ENCODE data around the gene SUN1.

SUN1 gene

GRCh38 chr7:879093-879492, 46.8 kb downstream of the SUN1 start:
- Histone ChIP-seq H3K4me1 (ENCODE audit: control insufficient read depth, insufficient read depth, low read length) (peaks cover 58% of the 10 kb centered on the region), H3K4me3 (ENCODE audit: low read length in 2 of 2) (no peak overlapping the region), H3K27ac (ENCODE audit: low read length) (peak overlapping the region; percentile 46), H3K36me3 (ENCODE audit: control insufficient read depth in 2 of 2, insufficient read depth in 2 of 2, low read length in 2 of 2) (peaks cover 0 to 9% of the 10 kb centered on the region in 2 donors), H3K9me3 (ENCODE audit: control insufficient read depth in 2 of 2, low read length in 2 of 2) (no peaks in the 10 kb centered on the region), H3K27me3 (ENCODE audit: control insufficient read depth in 1 of 2, insufficient read depth in 2 of 2, low read length in 2 of 2) (no peaks in the 10 kb centered on the region), H3K9ac (ENCODE audit: low read length in 2 of 2) (peak overlapping the region in 1 of 2 donors; percentile 13)

- H3K9me3 ChIP-seq (ENCODE audit: control insufficient read depth in 2 of 2, low read length in 2 of 2), result no peaks in the 10 kb centered on the region
- H3K9ac ChIP-seq (ENCODE audit: low read length in 2 of 2), result no peak overlapping the region
- H3K36me3 ChIP-seq (ENCODE audit: control insufficient read depth in 2 of 2, insufficient read depth in 2 of 2, low read length in 2 of 2), result peaks cover 0 to 9% of the 10 kb centered on the region in 2 donors
- H3K4me3 ChIP-seq (ENCODE audit: low read length in 2 of 2), result no peak overlapping the region
- H3K27ac ChIP-seq (ENCODE audit: low read length), result peak overlapping the region; percentile 46
- H3K27me3 ChIP-seq (ENCODE audit: control insufficient read depth in 1 of 2, insufficient read depth in 2 of 2, low read length in 2 of 2), result no peaks in the 10 kb centered on the region
- H3K4me1 ChIP-seq (ENCODE audit: control insufficient read depth, insufficient read depth, low read length), result peaks cover 57% of the 10 kb centered on the region
Measured at GRCh38 chr7:879706-880105, 47.4 kb downstream of the SUN1 start.

- Histone ChIP-seq H3K9me3 (ENCODE audit: control insufficient read depth in 2 of 2, low read length in 2 of 2) (no peaks in the 10 kb centered on the region), H3K27me3 (ENCODE audit: control insufficient read depth in 1 of 2, insufficient read depth in 2 of 2, low read length in 2 of 2) (no peaks in the 10 kb centered on the region), H3K9ac (ENCODE audit: low read length in 2 of 2) (no peak overlapping the region), H3K36me3 (ENCODE audit: control insufficient read depth in 2 of 2, insufficient read depth in 2 of 2, low read length in 2 of 2) (peaks cover 0 to 7% of the 10 kb centered on the region in 2 donors), H3K4me3 (ENCODE audit: low read length in 2 of 2) (no peak overlapping the region), H3K27ac (ENCODE audit: low read length) (no peak overlapping the region), H3K4me1 (ENCODE audit: control insufficient read depth, insufficient read depth, low read length) (peaks cover 53% of the 10 kb centered on the region)
Measured at GRCh38 chr7:880450-880849, 48.2 kb downstream of the SUN1 start.

- Histone ChIP-seq H3K36me3 (ENCODE audit: control insufficient read depth in 2 of 2, insufficient read depth in 2 of 2, low read length in 2 of 2) (peaks cover 0 to 10% of the 10 kb centered on the region in 2 donors), H3K27ac (ENCODE audit: low read length) (no peak overlapping the region), H3K27me3 (ENCODE audit: control insufficient read depth in 1 of 2, insufficient read depth in 2 of 2, low read length in 2 of 2) (no peaks in the 10 kb centered on the region), H3K9me3 (ENCODE audit: control insufficient read depth in 2 of 2, low read length in 2 of 2) (no peaks in the 10 kb centered on the region), H3K9ac (ENCODE audit: low read length in 2 of 2) (no peak overlapping the region), H3K4me3 (ENCODE audit: low read length in 2 of 2) (no peak overlapping the region), H3K4me1 (ENCODE audit: control insufficient read depth, insufficient read depth, low read length) (peaks cover 49% of the 10 kb centered on the region)
Measured at GRCh38 chr7:881441-882234, 49.4 kb downstream of the SUN1 start.

GRCh38 chr7:882336-883035, 50.2 kb downstream of the SUN1 start:
- Histone ChIP-seq H3K27ac (ENCODE audit: low read length) (no peak overlapping the region), H3K9me3 (ENCODE audit: control insufficient read depth in 2 of 2, low read length in 2 of 2) (no peaks in the 10 kb centered on the region), H3K4me3 (ENCODE audit: low read length in 2 of 2) (no peak overlapping the region), H3K4me1 (ENCODE audit: control insufficient read depth, insufficient read depth, low read length) (peaks cover 49% of the 10 kb centered on the region), H3K27me3 (ENCODE audit: control insufficient read depth in 1 of 2, insufficient read depth in 2 of 2, low read length in 2 of 2) (no peaks in the 10 kb centered on the region), H3K9ac (ENCODE audit: low read length in 2 of 2) (no peak overlapping the region), H3K36me3 (ENCODE audit: control insufficient read depth in 2 of 2, insufficient read depth in 2 of 2, low read length in 2 of 2) (peaks cover under 1 to 18% of the 10 kb centered on the region in 2 donors)

- Histone ChIP-seq H3K9me3 (ENCODE audit: control insufficient read depth in 2 of 2, low read length in 2 of 2) (no peaks in the 10 kb centered on the region), H3K27ac (ENCODE audit: low read length) (no peak overlapping the region), H3K27me3 (ENCODE audit: control insufficient read depth in 1 of 2, insufficient read depth in 2 of 2, low read length in 2 of 2) (no peaks in the 10 kb centered on the region), H3K4me1 (ENCODE audit: control insufficient read depth, insufficient read depth, low read length) (peaks cover 43% of the 10 kb centered on the region), H3K36me3 (ENCODE audit: control insufficient read depth in 2 of 2, insufficient read depth in 2 of 2, low read length in 2 of 2) (peaks cover 9 to 22% of the 10 kb centered on the region in 2 donors), H3K4me3 (ENCODE audit: low read length in 2 of 2) (peak overlapping the region in 1 of 2 donors; percentile 22), H3K9ac (ENCODE audit: low read length in 2 of 2) (no peak overlapping the region)
Measured at GRCh38 chr7:883055-884021, 51.1 kb downstream of the SUN1 start.

GRCh38 chr7:884191-885003, 52.1 kb downstream of the SUN1 start:
- Histone ChIP-seq H3K27ac (ENCODE audit: low read length) (no peak overlapping the region), H3K9ac (ENCODE audit: low read length in 2 of 2) (no peak overlapping the region), H3K4me1 (ENCODE audit: control insufficient read depth, insufficient read depth, low read length) (peaks cover 33% of the 10 kb centered on the region)

GRCh38 chr7:885261-885892, 53.1 kb downstream of the SUN1 start:
- no peaks in the 10 kb centered on the region for H3K27me3 ChIP-seq (ENCODE audit: control insufficient read depth in 1 of 2, insufficient read depth in 2 of 2, low read length in 2 of 2)
- H3K27ac ChIP-seq (ENCODE audit: low read length), result no peak overlapping the region
- peaks cover 13 to 26% of the 10 kb centered on the region in 2 donors for H3K36me3 ChIP-seq (ENCODE audit: control insufficient read depth in 2 of 2, insufficient read depth in 2 of 2, low read length in 2 of 2)
- H3K4me3 ChIP-seq (ENCODE audit: low read length in 2 of 2), result no peak overlapping the region
- no peaks in the 10 kb centered on the region for H3K9me3 ChIP-seq (ENCODE audit: control insufficient read depth in 2 of 2, low read length in 2 of 2)
- peaks cover 29% of the 10 kb centered on the region for H3K4me1 ChIP-seq (ENCODE audit: control insufficient read depth, insufficient read depth, low read length)
- no peak overlapping the region for H3K9ac ChIP-seq (ENCODE audit: low read length in 2 of 2)

More at GRCh38 chr7:884191-885003, 52.1 kb downstream of the SUN1 start:
- Histone ChIP-seq H3K9me3 (ENCODE audit: control insufficient read depth in 2 of 2, low read length in 2 of 2) (no peaks in the 10 kb centered on the region), H3K36me3 (ENCODE audit: control insufficient read depth in 2 of 2, insufficient read depth in 2 of 2, low read length in 2 of 2) (peaks cover 13 to 26% of the 10 kb centered on the region in 2 donors), H3K4me3 (ENCODE audit: low read length in 2 of 2) (no peak overlapping the region), H3K27me3 (ENCODE audit: control insufficient read depth in 1 of 2, insufficient read depth in 2 of 2, low read length in 2 of 2) (no peaks in the 10 kb centered on the region)

- H3K9me3 ChIP-seq (ENCODE audit: control insufficient read depth in 2 of 2, low read length in 2 of 2), result no peaks in the 10 kb centered on the region
- H3K4me1 ChIP-seq (ENCODE audit: control insufficient read depth, insufficient read depth, low read length), result peaks cover 29% of the 10 kb centered on the region
- H3K27ac ChIP-seq (ENCODE audit: low read length), result no peak overlapping the region
- H3K27me3 ChIP-seq (ENCODE audit: control insufficient read depth in 1 of 2, insufficient read depth in 2 of 2, low read length in 2 of 2), result no peaks in the 10 kb centered on the region
- no peak overlapping the region for H3K9ac ChIP-seq (ENCODE audit: low read length in 2 of 2)
- no peak overlapping the region for H3K4me3 ChIP-seq (ENCODE audit: low read length in 2 of 2)
- peaks cover 19 to 32% of the 10 kb centered on the region in 2 donors for H3K36me3 ChIP-seq (ENCODE audit: control insufficient read depth in 2 of 2, insufficient read depth in 2 of 2, low read length in 2 of 2)
Measured at GRCh38 chr7:885893-886625, 53.8 kb downstream of the SUN1 start.

Data from stomach smooth muscle (tissue), 2 donors.